H4 (cell line): Measurements from ENCODE around the gene LPP. TPM values are rescaled to one million over a fixed set of nuclear protein-coding genes. Genes with fewer than 3 reads are reported as not detected.

Experiments
- DNase-seq: peaks from one replicate; pipeline ENCODE4 v3.0.0-alpha.2; 2015; ENCODE audit warnings: low spot score
- total RNA-seq: library from RNA; depleted of rRNA; stranded (reverse); fragments of >200 nt; shearing (Covaris generic); gene quantifications from 2 replicates; pipeline ENCODE4 v1.2.3, GENCODE V29; 2014

The LPP gene
- total RNA-seq, 1 experiment from 2014 or later: 28.3 TPM

GRCh38 chr3:188272481-188273372 is 118.8 kb downstream of the LPP start:
- DNase-seq: peak; percentile 83

GRCh38 chr3:188274249-188274915 is 120.4 kb downstream of the LPP start:
- peak; percentile 48 for DNase-seq

GRCh38 chr3:188276375-188276774 is 122.4 kb downstream of the LPP start:
- no peak for DNase-seq

GRCh38 chr3:188278717-188279324 is 124.9 kb downstream of the LPP start:
- DNase-seq: no peak

- no peak for DNase-seq
These were observed 125.8 kb downstream of the LPP start for GRCh38 chr3:188279502-188280335.

- DNase-seq: no peak
These were observed 126.7 kb downstream of the LPP start for GRCh38 chr3:188280627-188281026.

GRCh38 chr3:188282871-188283270 is 128.9 kb downstream of the LPP start:
- DNase-seq: no peak

- DNase-seq: no peak
These were observed 129.4 kb downstream of the LPP start for GRCh38 chr3:188283347-188283746.

GRCh38 chr3:188284455-188285212 is 130.7 kb downstream of the LPP start:
- DNase-seq: no peak

GRCh38 chr3:188286087-188286513 is 132.1 kb downstream of the LPP start:
- peak; percentile 94 for DNase-seq

GRCh38 chr3:188287339-188287738 is 133.4 kb downstream of the LPP start:
- no peak for DNase-seq

- no peak for DNase-seq
These were observed 134.0 kb downstream of the LPP start for GRCh38 chr3:188287762-188288505.

- no peak for DNase-seq
These were observed 138.3 kb downstream of the LPP start for GRCh38 chr3:188292251-188292650.

GRCh38 chr3:188292827-188293226 is 138.9 kb downstream of the LPP start:
- DNase-seq: no peak

- DNase-seq: no peak
These were observed 140.2 kb downstream of the LPP start for GRCh38 chr3:188294113-188294512.

- peak; percentile 87 for DNase-seq
These were observed 141.0 kb downstream of the LPP start for GRCh38 chr3:188294823-188295487.

GRCh38 chr3:188295876-188296275 is 141.9 kb downstream of the LPP start:
- DNase-seq: no peak

- peak; percentile 47 for DNase-seq
These were observed 143.0 kb downstream of the LPP start for GRCh38 chr3:188296761-188297612.

- no peak for DNase-seq
These were observed 144.6 kb downstream of the LPP start for GRCh38 chr3:188298585-188298984.
